GM21447 (cell line): ENCODE measurements around the gene SLC19A3.
"Not testable (repeated sequence)": the region's sequence is repeated elsewhere in the genome, so short reads cannot be mapped to it uniquely, and the experiment has no call there.

Experiments used
- ATAC-seq: cut with Tn5 transposase; IDR thresholded peaks from one replicate; pipeline ENCODE4 v1.9.1; 2021; ENCODE audit not compliant: unreplicated experiment

The SLC19A3 gene

DNA sequence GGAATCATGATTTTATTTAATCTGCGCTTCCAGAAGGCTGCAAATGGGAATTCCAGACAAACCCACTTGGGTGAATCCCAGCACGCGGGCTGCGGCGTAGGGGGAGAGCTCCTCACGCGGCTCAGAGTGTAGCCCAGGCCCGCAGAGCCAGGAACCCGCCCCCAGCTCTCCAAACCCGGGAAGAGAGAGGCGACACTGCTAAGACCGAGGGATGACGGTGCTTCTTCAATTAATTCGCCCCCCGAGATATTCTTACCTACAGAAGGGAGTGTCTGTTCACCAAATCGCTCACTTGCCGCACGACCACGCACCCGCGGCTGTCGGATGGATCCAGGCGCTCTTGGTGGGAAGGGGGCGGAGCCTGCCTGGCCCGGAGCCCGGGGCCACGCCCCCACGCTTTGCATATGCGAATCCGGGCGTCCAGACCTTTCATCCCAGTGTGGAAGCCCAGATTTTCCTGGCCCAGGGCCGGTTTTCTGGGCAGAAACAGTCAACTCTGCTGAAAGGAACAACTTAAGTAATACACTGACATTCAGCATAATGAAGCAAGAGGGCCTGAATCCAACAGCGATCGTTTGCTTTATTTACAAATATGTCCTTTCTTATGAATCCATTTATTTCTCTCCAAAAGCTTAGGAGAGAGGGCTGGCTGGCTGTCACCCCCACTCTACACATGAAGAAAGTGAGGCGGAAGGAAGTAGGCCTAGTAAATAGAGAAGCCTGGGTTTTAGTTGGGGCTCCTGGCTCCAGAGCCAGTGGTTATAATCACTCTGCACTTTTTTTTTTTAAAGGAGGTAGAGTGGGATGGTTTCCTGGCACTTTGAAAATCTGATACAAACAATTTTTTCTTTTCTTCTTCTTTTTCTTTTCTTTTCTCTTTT is at the start of gene SLC19A3:
TSS of gene SLC19A3 (minus strand) at position 342 of the 881 bp plus-strand sequence. CDS start 15,710 bp downstream, outside the sequence.
- ATAC-seq: no peak

DNA sequence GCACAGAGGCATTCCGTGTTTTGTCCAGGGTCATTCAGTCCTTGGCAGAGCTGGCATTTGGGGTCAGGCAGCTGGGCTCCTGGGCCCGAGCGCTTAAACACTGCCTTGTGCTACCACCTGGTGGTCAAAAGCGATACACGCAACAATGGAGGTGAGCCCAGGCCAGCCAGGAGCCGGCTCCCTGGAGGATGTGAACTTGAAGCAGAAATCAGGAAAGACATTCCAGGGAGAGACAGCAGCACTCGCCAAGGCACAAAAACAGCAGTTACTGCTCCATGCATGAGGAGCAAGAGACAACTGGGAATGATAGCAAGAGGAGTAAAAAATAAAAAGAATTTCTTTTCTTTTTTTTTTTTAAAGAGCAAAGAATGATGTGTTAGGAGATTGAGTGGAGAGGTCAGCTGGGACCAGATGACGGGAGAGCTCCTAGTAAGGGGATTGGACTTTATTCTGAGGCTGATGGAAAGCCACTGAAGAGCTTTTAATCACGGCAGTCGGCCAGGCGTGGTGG is 48.6 kb upstream of the SLC19A3 start:
- peak; percentile 99 for ATAC-seq

DNA sequence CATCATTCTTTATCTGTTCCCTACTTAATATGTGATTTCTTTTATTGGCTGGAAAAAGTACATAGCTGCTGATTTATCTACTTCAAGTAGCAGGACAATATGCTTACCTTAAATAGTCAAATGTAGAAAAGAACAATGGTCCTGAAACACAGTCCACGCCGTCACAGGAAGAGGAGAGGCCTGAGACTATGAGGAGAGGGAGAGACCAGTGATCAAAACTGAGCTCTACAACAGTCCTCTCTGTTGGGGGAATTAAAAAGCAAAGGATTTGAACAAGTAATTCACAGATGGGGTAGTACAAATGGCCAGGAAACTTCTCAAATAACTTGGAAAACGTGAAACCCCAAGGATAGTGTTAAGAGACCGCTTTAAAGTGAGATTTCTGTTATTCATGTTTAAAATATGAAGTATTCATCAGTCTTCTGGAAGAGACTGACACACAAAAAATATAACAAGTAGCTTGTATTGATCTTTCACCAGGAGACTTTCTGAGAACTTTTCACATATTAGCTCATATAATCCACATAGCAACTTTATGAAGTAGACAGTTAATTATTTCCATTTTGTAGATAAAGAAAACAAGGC is 48.1 kb upstream of the SLC19A3 start:
- no peak for ATAC-seq

DNA sequence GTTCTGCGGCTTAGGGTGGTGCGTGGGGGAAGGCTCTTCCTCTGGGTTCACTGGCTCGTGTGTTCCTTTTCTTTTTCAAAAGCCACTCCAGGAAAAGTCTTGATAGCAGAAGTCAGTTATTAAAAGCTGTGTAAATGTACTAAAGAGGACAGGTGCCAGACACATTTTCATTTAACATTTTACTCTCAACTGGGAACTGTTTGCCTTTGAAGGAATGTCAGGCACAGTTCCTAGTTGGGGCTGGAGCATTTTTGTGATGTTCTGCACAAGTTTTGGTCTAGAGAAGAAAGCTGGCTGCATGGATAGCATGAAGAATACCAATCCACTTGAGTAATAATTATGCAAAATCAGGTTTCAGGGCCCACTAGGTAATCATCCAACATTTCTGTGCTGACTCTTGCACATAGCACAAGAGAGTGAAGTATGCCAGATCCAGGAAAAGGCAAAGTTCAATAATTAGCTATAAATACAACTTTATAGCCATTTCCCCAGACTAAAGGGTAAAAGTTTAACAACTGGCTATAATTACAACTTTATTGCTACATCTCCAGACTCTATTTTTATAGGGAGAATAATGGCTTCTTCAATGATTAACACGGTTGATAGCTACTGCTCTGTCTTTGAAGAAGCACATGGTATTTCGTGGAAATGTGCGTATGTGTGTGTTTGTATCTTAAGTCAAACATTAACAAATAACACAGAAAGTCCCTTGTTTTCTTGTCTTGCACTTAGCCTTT is 44.1 kb upstream of the SLC19A3 start:
- ATAC-seq: no peak

DNA sequence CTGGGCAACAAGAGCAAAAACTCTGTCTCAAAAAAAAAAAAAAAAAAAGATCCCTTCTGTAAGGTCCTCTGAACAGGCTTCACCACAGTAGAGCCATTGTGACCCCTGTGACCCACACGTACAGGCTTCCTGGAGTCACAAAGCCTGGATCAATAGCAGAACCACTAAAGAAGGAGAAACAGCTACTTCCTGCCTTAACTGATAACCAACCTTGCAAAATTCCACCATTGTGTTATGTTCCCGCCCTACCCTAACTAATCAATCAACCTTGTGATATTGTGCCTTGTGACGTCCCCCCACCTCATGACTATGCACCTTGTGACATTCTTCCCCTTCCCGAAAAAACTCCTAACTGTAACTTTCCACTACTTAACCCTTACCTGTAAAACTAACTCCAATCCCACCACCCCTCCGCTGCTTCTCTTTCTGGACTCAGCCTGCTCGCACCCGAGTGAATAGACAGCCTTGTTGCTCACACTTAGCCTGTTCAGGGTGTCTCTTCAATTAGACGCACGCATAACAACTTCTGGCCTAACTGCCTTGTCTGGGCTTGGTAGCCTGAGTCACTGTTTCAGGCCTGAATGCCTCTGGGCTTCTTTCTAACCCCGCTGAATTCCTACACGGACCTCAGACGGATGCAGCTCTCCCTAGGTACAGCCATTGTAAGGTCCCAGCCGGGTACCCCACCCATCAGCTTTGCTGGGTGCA is 41.7 kb upstream of the SLC19A3 start:
- ATAC-seq: no peak

DNA sequence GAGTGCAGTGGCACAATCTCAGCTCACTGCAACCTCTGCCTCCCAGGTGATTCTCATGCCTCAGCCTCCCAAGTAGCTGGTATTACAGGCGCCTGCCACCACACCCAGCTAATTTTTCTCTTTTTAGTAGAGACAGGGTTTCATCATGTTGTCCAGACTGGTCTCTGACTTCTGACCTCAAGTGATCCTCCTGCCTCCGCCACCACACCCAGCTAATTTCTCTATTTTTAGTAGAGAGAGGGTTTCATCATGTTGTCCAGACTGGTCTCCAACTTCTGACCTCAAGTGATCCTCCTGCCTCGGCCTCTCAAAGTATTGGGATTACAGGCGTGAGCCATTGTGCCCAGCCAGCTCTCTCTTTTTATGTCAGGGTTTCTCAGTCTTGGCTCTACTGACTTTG is 38.4 kb upstream of the SLC19A3 start:
- not testable (repeated sequence) for ATAC-seq

DNA sequence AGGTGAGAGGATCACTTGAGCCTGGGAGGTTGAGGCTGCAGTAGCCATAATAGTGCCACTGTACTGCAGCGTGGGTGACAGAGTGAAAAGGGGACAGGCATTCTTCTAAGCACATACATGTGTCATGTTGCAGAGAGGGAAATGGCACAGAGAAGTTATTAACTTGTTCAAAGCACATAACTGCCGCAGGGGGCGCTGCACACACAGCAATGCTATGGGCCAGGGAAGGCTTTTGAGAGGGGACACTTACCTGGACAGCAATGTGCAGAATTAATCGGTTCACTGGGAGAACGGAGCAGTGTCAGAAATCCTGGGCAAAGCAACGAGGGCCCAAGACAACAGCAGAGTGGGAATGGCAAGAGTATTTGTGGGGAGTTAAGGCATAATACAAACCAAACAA is 30.3 kb upstream of the SLC19A3 start:
- ATAC-seq: no peak

DNA sequence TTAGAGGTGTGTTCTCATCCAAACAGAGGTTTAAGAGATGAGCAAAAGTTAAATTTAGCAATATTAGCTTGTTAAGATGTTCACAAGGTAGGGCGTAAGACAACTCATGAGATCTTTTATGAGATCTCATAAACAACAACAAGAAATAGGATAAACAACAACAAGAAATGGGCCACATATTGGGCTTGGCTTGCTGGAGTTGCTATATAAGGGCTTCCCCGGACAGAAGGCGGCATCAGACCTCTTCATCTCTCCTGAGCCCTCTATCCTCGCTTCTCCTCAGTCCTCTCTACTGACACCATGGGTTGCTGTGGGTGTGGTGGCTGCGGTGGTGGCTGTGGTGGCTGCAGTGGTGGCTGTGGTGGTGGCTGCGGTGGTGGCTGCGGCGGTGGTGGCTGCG is 27.8 kb upstream of the SLC19A3 start, which contains the start of gene SCYGR8:
TSS of gene SCYGR8 (plus strand) at position 301 of the 400 bp plus-strand sequence. CDS start at position 301, 0 bp downstream.
- no peak for ATAC-seq

DNA sequence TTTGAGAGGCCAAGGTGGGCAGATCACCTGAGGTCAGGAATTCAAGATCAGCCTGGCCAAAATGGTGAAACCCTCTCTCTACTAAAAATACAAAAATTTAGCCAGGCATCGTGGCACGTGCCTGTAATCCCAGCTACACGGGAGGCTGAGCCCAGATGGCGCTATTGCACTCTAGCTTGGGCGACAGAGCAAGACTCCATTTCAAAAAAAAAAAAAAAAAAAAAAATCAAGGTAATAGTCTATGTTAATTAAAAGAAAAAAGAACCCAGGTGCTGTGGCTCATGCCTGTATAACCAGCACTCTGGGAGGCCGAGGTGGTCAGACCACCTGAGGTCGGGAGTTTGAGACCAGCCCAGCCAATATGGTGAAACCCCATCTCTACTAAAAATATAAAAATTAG is 22.9 kb upstream of the SLC19A3 start:
- ATAC-seq: not testable (repeated sequence)

DNA sequence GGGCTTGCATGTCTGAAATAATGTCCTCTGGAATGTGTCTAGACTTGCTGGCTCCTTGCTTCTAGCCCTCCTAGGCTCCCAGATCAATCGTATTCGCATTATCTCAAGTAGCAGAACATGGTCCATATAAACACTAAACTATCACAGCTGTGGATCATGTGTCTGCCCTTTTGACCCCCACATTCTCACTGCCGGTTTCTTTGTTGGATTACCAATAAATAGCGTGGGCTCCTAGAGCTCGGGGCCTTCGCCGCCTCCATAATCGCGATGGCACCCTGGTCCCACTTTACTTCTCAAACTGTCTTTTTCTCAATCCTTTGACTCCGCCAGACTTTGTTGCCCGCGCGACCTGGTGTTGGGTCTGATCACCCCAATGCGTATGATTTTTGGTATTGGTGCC is 21.5 kb upstream of the SLC19A3 start:
- no peak for ATAC-seq

DNA sequence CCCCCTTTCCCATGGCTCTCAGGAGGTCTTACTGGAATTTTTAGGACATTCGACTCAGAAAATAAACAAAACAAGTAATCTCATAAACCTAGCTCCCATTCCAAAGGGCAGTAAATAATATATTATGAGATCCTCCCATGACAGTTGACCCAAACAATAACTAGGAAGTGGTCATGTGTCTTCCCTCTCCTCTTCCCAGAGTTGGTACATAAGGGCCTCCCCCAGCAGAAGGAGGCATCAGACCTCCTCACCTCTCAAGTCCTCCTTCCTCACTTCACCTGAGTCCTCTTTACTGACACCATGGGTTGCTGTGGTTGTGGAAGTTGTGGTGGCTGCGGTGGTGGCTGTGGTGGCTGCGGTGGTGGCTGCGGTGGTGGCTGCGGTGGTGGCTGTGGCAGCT is 10.2 kb upstream of the SLC19A3 start, which contains the start of gene SCYGR7:
TSS of gene SCYGR7 (plus strand) at position 301 of the 400 bp plus-strand sequence. CDS start at position 301, 0 bp downstream.
- ATAC-seq: no peak

DNA sequence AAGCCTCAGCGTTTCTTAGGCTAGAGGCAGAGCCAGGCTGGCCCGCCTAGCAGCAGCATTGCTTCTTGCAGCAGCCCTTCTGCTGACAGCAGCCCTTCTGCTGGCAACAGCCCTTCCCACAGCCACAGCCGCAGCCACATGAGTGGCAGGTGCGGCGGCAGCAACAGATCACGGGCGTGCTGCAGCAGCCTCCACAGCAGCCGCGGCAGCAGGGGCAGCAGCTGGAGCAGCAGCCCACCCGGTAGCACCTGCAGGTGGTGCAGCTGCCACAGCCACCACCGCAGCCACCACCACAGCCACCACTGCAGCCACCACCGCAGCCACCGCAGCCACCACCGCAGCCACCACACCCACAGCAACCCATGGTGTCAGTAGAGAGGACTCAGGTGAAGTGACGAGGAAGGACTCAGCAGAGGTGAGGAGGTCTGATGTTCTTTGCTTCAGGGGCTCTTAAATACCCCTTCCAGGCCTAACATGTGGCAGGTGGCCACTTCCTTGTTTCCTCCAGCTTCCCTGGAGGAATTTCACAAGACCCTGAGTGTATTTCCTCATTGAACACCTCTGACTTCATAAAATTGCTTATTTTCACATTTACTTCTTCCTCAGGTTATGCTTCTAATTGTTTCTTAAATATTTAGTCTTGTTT is 6.7 kb upstream of the SLC19A3 start, which contains the start of gene SCYGR6:
TSS of gene SCYGR6 (minus strand) at position 364 of the 646 bp plus-strand sequence. CDS start at position 364, 0 bp downstream.
- ATAC-seq: no peak

DNA sequence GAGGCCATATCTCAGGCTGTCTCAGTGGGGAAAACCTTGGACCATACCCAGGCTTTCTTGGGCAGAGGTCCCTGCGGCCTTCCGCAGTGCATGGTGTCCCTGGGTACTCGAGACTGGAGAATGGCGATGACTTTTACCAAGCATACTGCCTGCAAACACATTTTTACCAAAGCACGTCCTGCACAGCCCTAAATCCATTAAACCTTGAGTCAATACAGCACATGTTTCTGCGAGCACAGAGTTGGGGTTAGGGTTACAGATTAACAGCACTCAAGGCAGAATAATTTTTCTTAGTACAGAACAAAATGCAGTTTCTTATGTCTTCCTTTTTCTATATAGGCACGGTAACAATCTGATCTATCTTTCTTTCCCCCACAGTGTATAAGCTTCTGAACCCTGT is 5.0 kb upstream of the SLC19A3 start:
- ATAC-seq: not testable (repeated sequence)

DNA sequence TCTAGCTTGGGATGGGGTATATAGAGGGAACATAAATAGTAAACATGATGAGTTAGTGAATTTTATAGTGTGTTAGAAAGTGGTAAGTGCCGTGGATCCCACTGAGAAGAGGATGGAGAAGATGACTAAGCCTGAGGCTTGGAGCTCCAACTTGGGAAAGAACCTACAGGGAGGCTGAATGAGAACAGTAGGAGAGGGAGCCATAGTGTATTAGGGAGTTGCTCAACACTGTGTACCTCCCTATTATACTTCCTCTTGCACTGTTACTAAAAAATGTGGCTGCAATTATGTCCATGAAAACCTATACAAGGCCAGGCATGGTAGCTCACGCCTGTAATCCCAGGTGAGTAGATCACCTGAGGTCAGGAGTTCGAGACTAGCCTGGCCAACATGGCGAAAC is 2.9 kb upstream of the SLC19A3 start:
- ATAC-seq: no peak

DNA sequence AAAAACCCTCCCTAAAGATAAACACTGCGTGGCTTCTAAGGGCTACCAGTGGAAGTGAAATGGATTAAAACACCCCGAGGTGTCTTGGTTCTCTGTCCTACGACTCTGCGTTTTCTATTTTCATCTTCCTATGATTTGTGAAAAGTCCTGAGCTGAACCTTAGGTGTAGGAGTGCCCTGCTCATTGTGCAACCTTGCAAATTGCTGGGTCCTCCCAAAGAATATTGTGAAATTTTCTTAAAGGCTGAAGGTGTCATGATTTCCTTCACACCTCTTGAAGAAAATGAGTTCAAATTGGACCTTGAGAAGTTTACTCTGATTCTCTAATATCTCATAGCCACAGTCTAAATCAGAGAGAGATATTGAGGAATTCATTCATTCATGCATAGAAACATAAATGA is 1.8 kb upstream of the SLC19A3 start:
- ATAC-seq: no peak

DNA sequence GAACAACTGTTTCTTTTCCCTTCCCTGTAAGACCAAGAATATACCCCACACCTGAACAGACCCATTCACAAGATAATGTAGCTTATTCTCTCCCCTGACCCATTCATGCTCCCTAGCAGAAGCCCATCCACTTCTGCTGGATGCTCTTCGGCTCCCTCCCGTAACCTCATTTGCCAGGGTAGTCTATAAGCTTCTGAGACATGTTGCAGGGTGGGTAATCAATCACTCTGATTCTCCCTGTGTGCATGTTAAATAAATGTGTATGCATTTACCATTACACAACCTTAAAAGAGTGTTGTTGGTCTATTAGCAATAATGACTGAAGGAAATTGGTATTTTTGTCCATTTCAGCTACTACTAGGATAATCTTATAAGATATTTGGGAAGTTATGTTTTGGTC is 1.3 kb downstream of the SLC19A3 start:
- ATAC-seq: no peak

DNA sequence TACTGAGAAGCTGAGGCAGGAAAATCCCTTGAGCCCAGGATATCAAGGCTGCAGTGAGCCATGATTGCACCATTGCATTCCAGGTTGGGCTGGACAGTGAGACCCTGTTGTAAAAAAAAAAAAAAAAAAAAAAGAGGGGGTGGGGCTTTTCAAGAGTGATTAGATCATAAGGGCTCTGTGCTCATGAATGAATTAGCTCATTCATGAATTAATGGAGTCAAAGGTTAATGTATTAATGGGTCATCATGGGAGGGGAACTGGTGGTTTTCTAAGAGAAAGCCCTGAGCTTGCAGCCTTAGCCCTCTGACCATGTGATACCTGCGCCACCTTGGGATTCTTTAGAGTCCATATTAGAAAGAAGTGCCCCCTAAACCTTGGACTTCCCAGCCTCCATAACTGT is 4.5 kb downstream of the SLC19A3 start:
- no peak for ATAC-seq

DNA sequence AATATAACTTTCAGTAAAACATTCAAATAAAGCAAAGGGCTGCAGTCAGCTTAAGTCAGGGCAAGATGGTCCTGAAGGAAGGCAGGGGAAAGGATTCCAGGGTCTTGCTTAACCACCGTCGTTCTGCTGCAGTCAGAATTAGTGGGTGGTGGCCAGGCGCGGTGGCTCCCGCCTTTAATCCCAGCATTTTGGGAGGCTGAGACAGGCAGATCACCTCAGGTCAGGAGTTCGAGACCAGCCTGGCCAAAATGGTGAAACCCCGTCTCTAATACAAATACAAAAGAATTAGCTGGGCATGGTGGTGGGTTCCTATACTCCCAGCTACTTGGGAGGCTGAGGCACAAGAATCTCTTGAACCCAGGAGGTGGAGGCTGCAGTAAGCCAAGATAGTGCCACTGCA is 6.8 kb downstream of the SLC19A3 start:
- no peak for ATAC-seq

DNA sequence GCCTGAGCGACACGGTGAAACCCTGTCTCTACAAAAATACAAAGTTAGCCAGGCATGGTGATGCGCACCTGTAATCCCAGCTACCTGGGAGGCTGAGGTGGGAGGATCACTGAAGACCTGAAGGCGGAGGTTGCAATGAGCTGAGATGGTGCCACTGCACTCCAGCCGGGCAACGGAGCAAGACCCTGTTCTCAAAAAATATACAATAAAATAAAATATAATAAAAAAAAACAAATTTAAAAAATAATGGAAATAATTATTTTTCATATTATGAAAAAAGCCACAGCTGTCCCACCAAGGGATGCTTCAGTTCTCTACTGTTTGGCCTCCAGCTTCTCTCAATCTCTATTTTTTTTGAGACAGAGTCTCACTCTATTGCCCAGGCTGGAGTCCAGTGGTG is 10.4 kb downstream of the SLC19A3 start:
- ATAC-seq: no peak

DNA sequence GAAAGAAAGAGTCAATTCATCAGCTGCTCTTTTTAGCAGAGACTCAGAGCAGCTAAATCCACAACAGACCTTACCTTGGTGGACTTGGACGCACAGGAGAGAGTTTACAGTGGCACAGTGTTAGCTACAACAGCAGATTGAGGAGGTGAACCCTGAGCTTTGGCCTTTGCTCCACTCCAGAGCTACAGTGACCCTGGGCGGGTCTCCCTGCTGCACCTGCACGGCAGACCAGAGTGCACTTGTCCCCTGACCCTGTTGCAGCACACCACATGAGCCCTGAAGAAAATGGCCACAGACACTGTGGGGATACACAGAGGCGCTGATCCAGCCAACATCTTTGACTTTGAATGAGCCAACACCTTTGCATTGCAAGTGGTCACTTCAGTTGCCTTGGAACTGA is 11.0 kb downstream of the SLC19A3 start:
- no peak for ATAC-seq
